Lung (tissue), 12 donors: Measurements from ENCODE around the gene RETREG2. TPM values are rescaled to one million over a fixed set of nuclear protein-coding genes. Genes with fewer than 3 reads are reported as not detected.

ENCODE experiments used
- ATAC-seq: fragments of 200-7000 bp; cut with Tn5 transposase; one replicate; pipeline ENCODE4 v1.9.1; 2020; ENCODE audit warnings: moderate number of reproducible peaks; ENCODE audit not compliant: insufficient read depth, low FRiP score
- DNase-seq, 3 donors: peaks; one replicate each; pipeline ENCODE4 v3.0.0-alpha.2; 2013 to 2017
- H3K27ac ChIP-seq, 2 donors: one replicate each; pipeline ENCODE4 v1.5.1; 2013; ENCODE audit warnings: mild to moderate bottlenecking in 2 of 2, moderate library complexity in 2 of 2, control low read depth in 1 of 2, inconsistent platforms in 1 of 2, low read depth in 1 of 2, low read length in 1 of 2
- H3K27me3 ChIP-seq, 3 donors: one replicate each; pipeline ENCODE4 v1.5.1; 2013; ENCODE audit warnings: low read length in 2 of 3; ENCODE audit not compliant: control insufficient read depth in 3 of 3, insufficient read depth in 3 of 3
- H3K36me3 ChIP-seq, 4 donors: one replicate each; pipeline ENCODE4 v1.5.1; 2013; ENCODE audit warnings: low read length in 4 of 4, mild to moderate bottlenecking in 1 of 4, moderate library complexity in 1 of 4; ENCODE audit not compliant: control insufficient read depth in 4 of 4, insufficient read depth in 4 of 4
- H3K4me1 ChIP-seq, 5 donors: one replicate each; pipeline ENCODE4 v1.5.1; 2013; ENCODE audit warnings: low read length in 5 of 5, mild to moderate bottlenecking in 2 of 5, moderate library complexity in 1 of 5; ENCODE audit not compliant: control insufficient read depth in 5 of 5, insufficient read depth in 5 of 5
- H3K4me3 ChIP-seq: one replicate; pipeline ENCODE4 v1.5.1; 2013; ENCODE audit warnings: mild to moderate bottlenecking, control low read depth, moderate library complexity
- H3K9ac ChIP-seq, 2 donors: one replicate each; pipeline ENCODE4 v1.5.1; 2013; ENCODE audit warnings: low read length in 2 of 2, control low read depth in 1 of 2; ENCODE audit not compliant: insufficient read depth in 1 of 2
- H3K9me3 ChIP-seq, 4 donors: one replicate each; pipeline ENCODE4 v1.5.1; 2013; ENCODE audit warnings: low read length in 3 of 4, mild to moderate bottlenecking in 1 of 4, moderate library complexity in 1 of 4; ENCODE audit not compliant: control insufficient read depth in 4 of 4, insufficient read depth in 3 of 4
- WGBS, 2 donors: extraction: QIAGEN DNeasy Blood & Tissue Kit; methylation state at CpG; one replicate each; pipeline ENCODE4 v1.1.7; 2013; 5-methylcytosine and 5-hydroxymethylcytosine counted together
- polyA plus RNA-seq, 2 donors: library from polyadenylated mRNA; stranded (reverse); fragments of 200-250 nt; gene quantifications; one replicate each; pipeline ENCODE4 v1.2.1, GENCODE V29; 2013
- total RNA-seq, 2 donors: library from RNA; depleted of rRNA in 1 of 2; stranded (reverse); fragments of >200 nt in 1 of 2; gene quantifications; one replicate each; pipeline ENCODE4 v1.2.1, GENCODE V29; 2014 to 2021
- TF ChIP-seq, protein P1 (sequence below): IDR thresholded peaks from 2 replicates; pipeline ENCODE4 v1.5.1; 2012; ENCODE audit warnings: mild to moderate bottlenecking; ENCODE audit errors: control extremely low read depth, extremely low read depth
- donor health status: control.
- donor health status: control.
- donor health status: Bipolar disorder and iron deficiency.
- donor health status: healthy.
- donor health status: DM: yes; HTN: yes; CAD: no.

Gene RETREG2
- total and polyA plus RNA-seq, 4 donors, result 42.1 to 80.6 (median 51.7) TPM

DNA sequence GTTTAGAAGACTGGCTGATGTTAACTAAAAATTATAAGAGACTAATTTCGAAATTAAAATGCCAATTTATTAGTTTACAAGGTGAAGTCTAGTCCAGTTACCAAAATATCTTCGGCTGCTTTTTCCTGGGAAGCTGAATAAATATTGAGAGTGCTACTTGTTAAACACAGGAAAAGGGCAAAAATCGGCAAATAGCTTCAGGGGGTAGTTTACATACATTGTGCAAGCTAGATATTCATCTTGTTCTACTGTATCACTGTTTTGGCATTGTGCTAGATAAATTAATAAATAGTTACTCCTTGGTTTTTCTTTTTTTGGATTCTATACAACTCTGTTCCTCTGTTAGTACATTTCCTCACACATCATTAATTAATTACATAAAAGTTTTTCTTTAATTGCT, 46.7 kb upstream of the RETREG2 start:
- no peak for ATAC-seq
- 50 to 77% methylated on average over 3 of the region's 3 CpGs for WGBS, 2 donors
- H3K27me3 ChIP-seq, result no peaks in the 10 kb centered on the region

DNA sequence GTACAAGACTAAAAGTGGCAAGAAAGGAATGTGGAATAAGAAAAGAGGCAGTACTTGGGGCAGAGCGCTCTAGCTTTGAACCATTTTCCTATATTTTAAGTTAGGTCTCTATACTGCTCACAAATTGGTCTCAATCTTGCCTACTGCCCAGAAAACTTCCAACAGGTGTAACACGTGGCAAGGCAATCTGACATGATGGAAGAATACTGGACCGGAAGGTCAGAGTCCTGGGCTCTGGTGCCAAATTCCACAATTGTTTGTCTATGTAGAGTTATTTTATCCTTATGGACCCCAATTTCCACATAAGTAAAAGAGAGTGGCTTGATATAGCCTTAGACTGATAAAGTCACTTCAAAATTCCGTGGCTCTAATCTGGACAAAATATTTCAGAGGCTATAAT, 46.3 kb upstream of the RETREG2 start:
- no peak for DNase-seq
- TF ChIP-seq, protein P1, sequence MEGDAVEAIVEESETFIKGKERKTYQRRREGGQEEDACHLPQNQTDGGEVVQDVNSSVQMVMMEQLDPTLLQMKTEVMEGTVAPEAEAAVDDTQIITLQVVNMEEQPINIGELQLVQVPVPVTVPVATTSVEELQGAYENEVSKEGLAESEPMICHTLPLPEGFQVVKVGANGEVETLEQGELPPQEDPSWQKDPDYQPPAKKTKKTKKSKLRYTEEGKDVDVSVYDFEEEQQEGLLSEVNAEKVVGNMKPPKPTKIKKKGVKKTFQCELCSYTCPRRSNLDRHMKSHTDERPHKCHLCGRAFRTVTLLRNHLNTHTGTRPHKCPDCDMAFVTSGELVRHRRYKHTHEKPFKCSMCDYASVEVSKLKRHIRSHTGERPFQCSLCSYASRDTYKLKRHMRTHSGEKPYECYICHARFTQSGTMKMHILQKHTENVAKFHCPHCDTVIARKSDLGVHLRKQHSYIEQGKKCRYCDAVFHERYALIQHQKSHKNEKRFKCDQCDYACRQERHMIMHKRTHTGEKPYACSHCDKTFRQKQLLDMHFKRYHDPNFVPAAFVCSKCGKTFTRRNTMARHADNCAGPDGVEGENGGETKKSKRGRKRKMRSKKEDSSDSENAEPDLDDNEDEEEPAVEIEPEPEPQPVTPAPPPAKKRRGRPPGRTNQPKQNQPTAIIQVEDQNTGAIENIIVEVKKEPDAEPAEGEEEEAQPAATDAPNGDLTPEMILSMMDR, result no peak
- no peak for ATAC-seq
- Histone ChIP-seq H3K27me3 (no peaks in the 10 kb centered on the region), H3K4me1 (peaks cover 0 to 7% (median 0%) of the 10 kb centered on the region in 5 donors), H3K27ac (no peak overlapping the region), H3K9me3 (no peaks in the 10 kb centered on the region), H3K4me3 (no peak overlapping the region), H3K36me3 (no peaks in the 10 kb centered on the region), H3K9ac (no peak overlapping the region)
- 70 to 85% methylated on average over 4 of the region's 4 CpGs for WGBS, 2 donors

More for the DNA sequence above, 46.7 kb upstream of the RETREG2 start:
- TF ChIP-seq, protein P1, result no peak
- H3K4me1 ChIP-seq, result peaks cover 0 to 7% (median 0%) of the 10 kb centered on the region in 5 donors
- no peak overlapping the region for H3K27ac ChIP-seq
- no peak for DNase-seq
- H3K9me3 ChIP-seq, result no peaks in the 10 kb centered on the region
- no peak overlapping the region for H3K4me3 ChIP-seq
- peaks cover 0 to 2% (median 0%) of the 10 kb centered on the region in 4 donors for H3K36me3 ChIP-seq
- no peak overlapping the region for H3K9ac ChIP-seq

DNA sequence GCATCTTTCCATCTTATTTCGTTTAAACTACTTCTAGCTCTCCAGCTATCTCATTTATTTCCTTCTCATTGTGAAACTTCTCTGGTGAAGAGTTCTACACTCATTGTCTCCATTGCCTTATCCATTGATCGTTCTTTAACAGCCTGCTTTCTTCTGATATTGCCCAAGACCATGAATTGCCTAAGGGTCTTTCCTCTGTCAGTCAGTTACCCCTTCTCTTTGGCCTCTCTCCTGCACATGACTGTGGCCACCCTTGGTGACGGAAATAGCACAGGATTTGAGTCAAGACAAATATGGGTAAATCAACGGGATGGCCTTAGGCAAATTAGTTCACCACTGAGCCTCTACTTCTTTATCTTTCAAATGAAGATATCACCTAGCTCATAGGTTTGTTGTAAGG, 44.1 kb upstream of the RETREG2 start:
- no peak overlapping the region for H3K4me3 ChIP-seq
- no peak overlapping the region for H3K27ac ChIP-seq
- TF ChIP-seq, protein P1, result no peak
- H3K27me3 ChIP-seq, result no peaks in the 10 kb centered on the region
- no peak for DNase-seq
- H3K4me1 ChIP-seq, result peaks cover 0 to 3% (median 0%) of the 10 kb centered on the region in 5 donors
- no peaks in the 10 kb centered on the region for H3K9me3 ChIP-seq
- H3K36me3 ChIP-seq, result no peaks in the 10 kb centered on the region
- H3K9ac ChIP-seq, result no peak overlapping the region
- ATAC-seq, result no peak
- 50 to 79% methylated on average over 4 of the region's 4 CpGs for WGBS, 2 donors

DNA sequence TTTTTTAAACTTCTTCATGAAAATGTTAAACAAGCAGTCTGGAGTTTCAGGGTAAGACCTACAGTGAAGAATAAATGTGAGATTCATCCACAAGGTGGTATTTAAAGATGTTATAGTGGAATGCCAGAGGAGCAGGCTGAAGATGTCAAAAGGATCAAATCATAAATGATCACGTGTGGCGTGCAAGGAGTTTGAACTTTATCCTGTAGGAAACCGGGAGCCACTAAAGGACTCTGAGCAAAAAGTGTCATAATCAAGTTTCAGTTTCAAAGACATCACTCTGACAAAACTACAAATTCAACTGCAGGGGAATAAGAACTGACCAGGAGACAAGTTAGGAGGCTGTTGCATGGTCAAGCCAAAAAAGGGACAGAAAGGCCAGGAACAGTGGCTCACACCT, 37.4 kb upstream of the RETREG2 start:
- no peak for ATAC-seq

More for the DNA sequence above, 37.4 kb upstream of the RETREG2 start:
- TF ChIP-seq, protein P1, result no peak
- H3K27ac ChIP-seq, result no peak overlapping the region
- H3K27me3 ChIP-seq, result no peaks in the 10 kb centered on the region
- WGBS, 2 donors, result 92 to 96% methylated on average over 3 of the region's 3 CpGs
- no peaks in the 10 kb centered on the region for H3K9me3 ChIP-seq
- H3K36me3 ChIP-seq, result peaks cover 17 to 22% (median 20%) of the 10 kb centered on the region in 4 donors
- no peaks in the 10 kb centered on the region for H3K4me1 ChIP-seq
- no peak overlapping the region for H3K4me3 ChIP-seq
- no peak overlapping the region for H3K9ac ChIP-seq
- no peak for DNase-seq
